ENCODE measurements around the gene NEMP1. TPM values are rescaled to one million over a fixed set of nuclear protein-coding genes. Genes with fewer than 3 reads are reported as not detected.

NEMP1 gene
- total and polyA plus RNA-seq, 2 of the 13 experiments (the other 11 are each of a cell fraction or from before 2014, with no cell fraction given), result 11.4 to 12.9 TPM

DNA sequence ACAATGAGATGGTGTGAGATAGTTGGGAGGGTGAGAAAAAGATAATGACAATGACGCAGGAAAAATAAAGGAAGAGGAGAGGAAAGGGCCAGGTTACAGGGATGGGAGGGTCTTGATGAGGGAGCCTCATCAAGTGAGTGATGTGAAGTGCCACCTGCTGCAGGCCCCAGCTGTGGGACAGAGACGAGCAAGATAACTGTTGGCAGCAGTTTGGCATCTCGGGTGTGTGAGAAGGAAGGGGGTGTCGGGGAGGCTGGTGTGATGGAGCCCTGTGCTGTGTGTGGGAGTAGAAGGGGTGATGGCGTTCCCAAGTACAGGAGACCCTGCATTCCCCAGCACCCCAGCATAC is 50.8 kb downstream of the NEMP1 start:
- peaks cover 11% of the 10 kb centered on the region for H3K4me1 ChIP-seq (ENCODE audit: insufficient read depth, low read length)
- ATAC-seq (no peak), FAIRE-seq (no peak), DNase-seq (ENCODE audit: low spot score) (no peak)
- 94% methylated on average over 5 of the region's 5 CpGs for WGBS (ENCODE audit: low lambda C conversion rate)
- H3K9me3 ChIP-seq (ENCODE audit: low read length), result no peaks in the 10 kb centered on the region
- no peak overlapping the region for H3K9ac ChIP-seq (ENCODE audit: insufficient read depth, low read depth, low read length)
- in situ Hi-C loops (cut with HindIII; ENCODE audit: extremely low pct_ligation_motif_present, low pct_unique_long_range_greater_than_20kb) (no loop called here), intact Hi-C loops (cut with micrococcal nuclease; ENCODE audit: unreplicated experiment) (no loop called here)
- no peaks in the 10 kb centered on the region for H3K27me3 ChIP-seq (ENCODE audit: control insufficient read depth in 1 of 2, insufficient read depth in 2 of 2, low read length in 2 of 2)
- ChIA-PET POLR2A (interaction anchor here (0.6 to 1.3 kb wide), 2 partner anchors 9 to 186 kb away, joined by 3 to 4 read pairs; no protein-coding TSS in a partner anchor), CTCF (ENCODE audit: low intra/inter-chr PET ratio, low total read pairs) (no interaction called here)
- no TSS peak for BruUV-seq (replicated peaks)
- no peak overlapping the region for H3K4me3 ChIP-seq (replicated peaks in 1 of 3; ENCODE audit: insufficient read depth in 1 of 3, low read depth in 2 of 3, low read length in 3 of 3)
- no peak overlapping the region for H3K27ac ChIP-seq (ENCODE audit: extremely low read length, insufficient read depth, low read length)
- no peak overlapping the region for H2AFZ ChIP-seq (ENCODE audit: low read length)
- H3K36me3 ChIP-seq (replicated peaks in 1 of 2; ENCODE audit: control insufficient read depth in 1 of 2, insufficient read depth in 2 of 2, low read length in 2 of 2), result no peaks in the 10 kb centered on the region
- no peaks in the 10 kb centered on the region for H3K79me2 ChIP-seq (ENCODE audit: insufficient read depth, low read length)
- no peaks in the 10 kb centered on the region for H4K20me1 ChIP-seq (ENCODE audit: insufficient read depth, low read length)
- H3K4me2 ChIP-seq (ENCODE audit: low read depth, low read length), result no peak overlapping the region
- TF ChIP-seq, protein P1, sequence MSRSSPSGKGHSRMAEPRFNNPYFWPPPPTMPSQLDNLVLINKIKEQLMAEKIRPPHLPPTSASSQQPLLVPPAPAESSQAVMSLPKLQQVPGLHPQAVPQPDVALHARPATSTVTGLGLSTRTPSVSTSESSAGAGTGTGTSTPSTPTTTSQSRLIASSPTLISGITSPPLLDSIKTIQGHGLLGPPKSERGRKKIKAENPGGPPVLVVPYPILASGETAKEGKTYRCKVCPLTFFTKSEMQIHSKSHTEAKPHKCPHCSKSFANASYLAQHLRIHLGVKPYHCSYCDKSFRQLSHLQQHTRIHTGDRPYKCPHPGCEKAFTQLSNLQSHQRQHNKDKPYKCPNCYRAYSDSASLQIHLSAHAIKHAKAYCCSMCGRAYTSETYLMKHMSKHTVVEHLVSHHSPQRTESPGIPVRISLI (CRISPR knock-in tag; IDR thresholded peaks at IDR 0.05; ENCODE audit: borderline replicate concordance), result no peak
- TF ChIP-seq GTF2F1 (IDR thresholded peaks at IDR 0.05; ENCODE audit: low read length) (no peak), FOXP1 (IDR thresholded peaks at IDR 0.05) (no peak), FOXP1 (CRISPR knock-in tag; IDR thresholded peaks at IDR 0.05) (no peak), DMAP1 (CRISPR knock-in tag; IDR thresholded peaks at IDR 0.05) (no peak), ELF1 (CRISPR knock-in tag; IDR thresholded peaks at IDR 0.05) (no peak), RNF2 (conservative IDR thresholded peaks at IDR 0.05; ENCODE audit: low read depth) (no peak), ZNF720 (CRISPR knock-in tag; IDR thresholded peaks at IDR 0.05) (no peak), ZMYM2 (CRISPR knock-in tag; IDR thresholded peaks at IDR 0.05) (no peak), ZNF543 (CRISPR knock-in tag; IDR thresholded peaks at IDR 0.05) (no peak), NCOA2 (CRISPR knock-in tag; IDR thresholded peaks at IDR 0.05) (no peak), CREB1 (IDR thresholded peaks at IDR 0.05) (no peak), CREB1 (CRISPR knock-in tag; IDR thresholded peaks at IDR 0.05) (no peak)
- TF ChIP-seq, protein P2, sequence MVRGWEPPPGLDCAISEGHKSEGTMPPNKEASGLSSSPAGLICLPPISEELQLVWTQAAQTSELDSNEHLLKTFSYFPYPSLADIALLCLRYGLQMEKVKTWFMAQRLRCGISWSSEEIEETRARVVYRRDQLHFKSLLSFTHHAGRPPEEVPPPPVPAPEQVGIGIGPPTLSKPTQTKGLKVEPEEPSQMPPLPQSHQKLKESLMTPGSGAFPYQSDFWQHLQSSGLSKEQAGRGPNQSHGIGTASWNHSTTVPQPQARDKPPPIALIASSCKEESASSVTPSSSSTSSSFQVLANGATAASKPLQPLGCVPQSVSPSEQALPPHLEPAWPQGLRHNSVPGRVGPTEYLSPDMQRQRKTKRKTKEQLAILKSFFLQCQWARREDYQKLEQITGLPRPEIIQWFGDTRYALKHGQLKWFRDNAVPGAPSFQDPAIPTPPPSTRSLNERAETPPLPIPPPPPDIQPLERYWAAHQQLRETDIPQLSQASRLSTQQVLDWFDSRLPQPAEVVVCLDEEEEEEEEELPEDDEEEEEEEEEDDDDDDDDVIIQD (CRISPR knock-in tag; IDR thresholded peaks at IDR 0.05; ENCODE audit: low read depth), result no peak
- TF ChIP-seq, protein P3, sequence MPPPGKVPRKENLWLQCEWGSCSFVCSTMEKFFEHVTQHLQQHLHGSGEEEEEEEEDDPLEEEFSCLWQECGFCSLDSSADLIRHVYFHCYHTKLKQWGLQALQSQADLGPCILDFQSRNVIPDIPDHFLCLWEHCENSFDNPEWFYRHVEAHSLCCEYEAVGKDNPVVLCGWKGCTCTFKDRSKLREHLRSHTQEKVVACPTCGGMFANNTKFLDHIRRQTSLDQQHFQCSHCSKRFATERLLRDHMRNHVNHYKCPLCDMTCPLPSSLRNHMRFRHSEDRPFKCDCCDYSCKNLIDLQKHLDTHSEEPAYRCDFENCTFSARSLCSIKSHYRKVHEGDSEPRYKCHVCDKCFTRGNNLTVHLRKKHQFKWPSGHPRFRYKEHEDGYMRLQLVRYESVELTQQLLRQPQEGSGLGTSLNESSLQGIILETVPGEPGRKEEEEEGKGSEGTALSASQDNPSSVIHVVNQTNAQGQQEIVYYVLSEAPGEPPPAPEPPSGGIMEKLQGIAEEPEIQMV (CRISPR knock-in tag; IDR thresholded peaks at IDR 0.05; ENCODE audit: low read depth), result no peak
- TF ChIP-seq, protein P4, sequence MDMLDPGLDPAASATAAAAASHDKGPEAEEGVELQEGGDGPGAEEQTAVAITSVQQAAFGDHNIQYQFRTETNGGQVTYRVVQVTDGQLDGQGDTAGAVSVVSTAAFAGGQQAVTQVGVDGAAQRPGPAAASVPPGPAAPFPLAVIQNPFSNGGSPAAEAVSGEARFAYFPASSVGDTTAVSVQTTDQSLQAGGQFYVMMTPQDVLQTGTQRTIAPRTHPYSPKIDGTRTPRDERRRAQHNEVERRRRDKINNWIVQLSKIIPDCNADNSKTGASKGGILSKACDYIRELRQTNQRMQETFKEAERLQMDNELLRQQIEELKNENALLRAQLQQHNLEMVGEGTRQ (IDR thresholded peaks at IDR 0.05; ENCODE audit: low read depth, low read length), result no peak
- TF ChIP-seq, protein P4 (CRISPR knock-in tag; IDR thresholded peaks at IDR 0.05; ENCODE audit: borderline replicate concordance), result no peak
- TF ChIP-seq, protein P5, sequence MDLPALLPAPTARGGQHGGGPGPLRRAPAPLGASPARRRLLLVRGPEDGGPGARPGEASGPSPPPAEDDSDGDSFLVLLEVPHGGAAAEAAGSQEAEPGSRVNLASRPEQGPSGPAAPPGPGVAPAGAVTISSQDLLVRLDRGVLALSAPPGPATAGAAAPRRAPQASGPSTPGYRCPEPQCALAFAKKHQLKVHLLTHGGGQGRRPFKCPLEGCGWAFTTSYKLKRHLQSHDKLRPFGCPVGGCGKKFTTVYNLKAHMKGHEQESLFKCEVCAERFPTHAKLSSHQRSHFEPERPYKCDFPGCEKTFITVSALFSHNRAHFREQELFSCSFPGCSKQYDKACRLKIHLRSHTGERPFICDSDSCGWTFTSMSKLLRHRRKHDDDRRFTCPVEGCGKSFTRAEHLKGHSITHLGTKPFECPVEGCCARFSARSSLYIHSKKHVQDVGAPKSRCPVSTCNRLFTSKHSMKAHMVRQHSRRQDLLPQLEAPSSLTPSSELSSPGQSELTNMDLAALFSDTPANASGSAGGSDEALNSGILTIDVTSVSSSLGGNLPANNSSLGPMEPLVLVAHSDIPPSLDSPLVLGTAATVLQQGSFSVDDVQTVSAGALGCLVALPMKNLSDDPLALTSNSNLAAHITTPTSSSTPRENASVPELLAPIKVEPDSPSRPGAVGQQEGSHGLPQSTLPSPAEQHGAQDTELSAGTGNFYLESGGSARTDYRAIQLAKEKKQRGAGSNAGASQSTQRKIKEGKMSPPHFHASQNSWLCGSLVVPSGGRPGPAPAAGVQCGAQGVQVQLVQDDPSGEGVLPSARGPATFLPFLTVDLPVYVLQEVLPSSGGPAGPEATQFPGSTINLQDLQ (CRISPR knock-in tag; IDR thresholded peaks at IDR 0.05), result no peak

Measured in HepG2 (cell line).